GM08714 (cell line): ENCODE data around the gene ADAR.

ENCODE experiments used
- H3K4me3 ChIP-seq: fragments of 200-500 bp; sonication (Bioruptor generic); 2 replicates; pipeline ENCODE4 v1.5.1; 2014; ENCODE audit warnings: mild to moderate bottlenecking, low read length, inconsistent platforms
- ZNF274 ChIP-seq: IDR thresholded peaks from 2 replicates; pipeline ENCODE4 v1.6.1; 2012; ENCODE audit warnings: mild to moderate bottlenecking, low read depth, low read length

Gene ADAR

DNA sequence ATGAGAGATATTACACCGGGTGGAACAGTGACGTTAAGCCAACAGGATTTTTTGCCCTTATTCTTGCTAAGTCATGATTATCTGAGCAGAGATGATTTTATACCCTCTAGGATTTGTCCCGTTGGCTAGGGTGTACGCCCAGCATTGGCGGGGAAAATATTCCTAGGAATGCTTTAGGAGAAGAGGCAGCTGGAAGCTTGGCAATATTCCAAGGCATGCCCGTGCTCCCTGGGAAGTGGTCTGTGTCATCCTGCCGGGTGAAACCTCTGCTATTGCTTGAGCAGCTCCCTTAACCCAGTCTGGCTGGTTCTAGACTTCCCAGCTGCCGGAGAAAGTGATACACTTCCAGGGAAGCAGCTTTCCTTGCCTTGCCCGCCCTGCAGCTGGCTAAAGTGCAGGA is 24.2 kb downstream of the ADAR start:
- TF ChIP-seq ZNF274: no peak
- no peak overlapping the region for H3K4me3 ChIP-seq

GRCh38 chr1:154582885-154583284 is 25.1 kb downstream of the ADAR start:
- H3K4me3 ChIP-seq: no peak overlapping the region
- TF ChIP-seq ZNF274: no peak

DNA sequence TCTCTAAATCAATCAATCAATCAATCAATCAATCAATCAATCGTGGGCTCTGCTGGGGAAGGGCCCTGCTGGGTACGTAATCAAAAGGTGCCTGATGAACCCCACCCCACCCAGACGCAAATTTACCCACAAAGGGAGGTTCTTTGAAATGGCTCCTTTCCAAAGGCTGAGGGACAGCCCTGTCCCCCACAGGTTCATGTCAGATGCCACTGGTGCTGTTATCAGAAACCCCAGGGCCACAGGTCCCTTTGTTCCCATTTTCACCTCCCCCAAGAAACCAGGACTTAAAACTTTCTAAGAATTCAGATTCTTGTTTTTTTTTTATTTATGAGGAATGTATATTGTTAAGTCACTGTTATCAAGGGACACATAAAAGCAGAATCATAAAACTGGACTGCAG is 26.2 kb downstream of the ADAR start:
- no peak overlapping the region for H3K4me3 ChIP-seq
- no peak for TF ChIP-seq ZNF274

DNA sequence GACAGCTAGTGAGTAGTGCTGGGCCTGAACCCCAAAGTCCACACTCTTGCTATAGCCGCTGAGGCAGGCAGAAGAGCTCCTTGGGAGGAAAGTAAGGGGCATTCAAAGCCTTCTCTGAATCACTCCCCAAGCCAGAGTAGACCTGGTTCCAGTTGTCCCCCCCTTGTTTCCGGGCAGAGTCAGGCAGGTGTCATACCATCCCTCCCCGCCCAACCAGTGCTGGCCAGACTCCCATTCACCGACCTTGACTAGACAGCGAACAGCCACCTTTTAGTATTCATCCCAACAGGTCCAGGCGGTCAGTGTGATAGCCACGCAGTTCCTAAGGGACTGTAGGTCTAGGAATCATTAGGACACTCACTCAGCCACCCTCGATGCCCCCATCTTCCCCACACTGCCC is 28.6 kb downstream of the ADAR start:
- no peak overlapping the region for H3K4me3 ChIP-seq
- no peak for TF ChIP-seq ZNF274

GRCh38 chr1:154578058-154578418 is 29.9 kb downstream of the ADAR start:
- H3K4me3 ChIP-seq: no peak overlapping the region
- TF ChIP-seq ZNF274: no peak

DNA sequence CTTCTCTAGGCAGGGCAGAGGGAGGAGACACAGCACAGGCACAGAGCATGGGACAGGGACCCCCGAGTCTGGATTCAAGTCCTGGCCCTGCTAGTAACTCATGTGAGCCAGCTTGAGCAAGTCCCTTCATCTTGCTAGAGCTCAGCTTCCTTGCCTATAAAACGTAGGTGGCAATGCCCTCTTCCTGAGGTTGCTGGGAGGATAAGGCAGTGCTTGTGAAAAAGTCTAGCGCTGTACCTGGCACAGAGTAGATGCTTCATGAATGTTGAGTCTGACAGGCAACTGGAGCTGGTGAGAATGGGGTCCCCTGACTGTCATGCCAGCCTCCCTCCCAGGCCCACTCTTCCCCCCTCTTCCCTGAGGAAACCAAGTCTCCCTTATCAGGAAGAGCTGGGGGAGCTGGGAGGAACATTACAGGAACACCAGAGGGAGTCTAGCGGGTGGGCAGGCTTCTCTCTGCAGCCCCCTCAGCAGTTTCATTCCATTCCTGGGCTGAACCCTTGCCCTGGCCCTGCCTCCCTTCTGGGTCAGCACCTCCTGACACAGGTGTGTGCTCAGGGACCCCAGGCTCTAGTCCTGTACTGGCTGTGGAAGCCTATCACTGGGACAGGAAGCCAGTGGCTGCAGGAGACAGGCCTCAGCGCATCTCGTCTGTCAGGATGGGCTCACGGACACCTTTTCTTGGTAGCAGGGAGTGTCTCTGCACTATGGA is 30.5 kb downstream of the ADAR start:
- TF ChIP-seq ZNF274: no peak
- H3K4me3 ChIP-seq: no peak overlapping the region

DNA sequence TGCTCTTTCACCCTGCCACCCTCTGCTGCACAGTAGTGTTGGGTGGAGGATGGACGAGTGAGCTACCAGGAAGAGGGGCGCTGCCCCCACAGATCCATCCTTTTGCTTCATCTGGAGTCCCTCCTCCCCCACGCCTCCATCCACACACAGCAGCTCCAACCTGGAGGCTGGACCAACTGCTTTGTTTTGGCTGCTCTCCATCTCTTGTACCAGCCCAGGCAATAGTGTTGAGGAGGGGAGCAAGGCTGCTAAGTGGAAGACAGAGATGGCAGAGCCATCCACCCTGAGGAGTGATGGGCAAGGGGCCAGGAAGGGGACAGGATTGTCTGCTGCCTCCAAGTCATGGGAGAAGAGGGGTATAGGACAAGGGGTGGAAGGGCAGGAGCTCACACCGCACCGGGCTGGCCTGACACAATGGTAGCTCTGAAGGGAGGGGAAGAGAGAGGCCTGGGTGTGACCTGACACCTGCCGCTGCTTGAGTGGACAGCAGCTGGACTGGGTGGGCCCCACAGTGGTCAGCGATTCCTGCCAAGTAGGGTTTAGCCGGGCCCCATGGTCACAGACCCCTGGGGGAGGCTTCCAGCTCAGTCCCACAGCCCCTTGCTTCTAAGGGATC is 31.9 kb downstream of the ADAR start:
- no peak overlapping the region for H3K4me3 ChIP-seq
- no peak for TF ChIP-seq ZNF274

DNA sequence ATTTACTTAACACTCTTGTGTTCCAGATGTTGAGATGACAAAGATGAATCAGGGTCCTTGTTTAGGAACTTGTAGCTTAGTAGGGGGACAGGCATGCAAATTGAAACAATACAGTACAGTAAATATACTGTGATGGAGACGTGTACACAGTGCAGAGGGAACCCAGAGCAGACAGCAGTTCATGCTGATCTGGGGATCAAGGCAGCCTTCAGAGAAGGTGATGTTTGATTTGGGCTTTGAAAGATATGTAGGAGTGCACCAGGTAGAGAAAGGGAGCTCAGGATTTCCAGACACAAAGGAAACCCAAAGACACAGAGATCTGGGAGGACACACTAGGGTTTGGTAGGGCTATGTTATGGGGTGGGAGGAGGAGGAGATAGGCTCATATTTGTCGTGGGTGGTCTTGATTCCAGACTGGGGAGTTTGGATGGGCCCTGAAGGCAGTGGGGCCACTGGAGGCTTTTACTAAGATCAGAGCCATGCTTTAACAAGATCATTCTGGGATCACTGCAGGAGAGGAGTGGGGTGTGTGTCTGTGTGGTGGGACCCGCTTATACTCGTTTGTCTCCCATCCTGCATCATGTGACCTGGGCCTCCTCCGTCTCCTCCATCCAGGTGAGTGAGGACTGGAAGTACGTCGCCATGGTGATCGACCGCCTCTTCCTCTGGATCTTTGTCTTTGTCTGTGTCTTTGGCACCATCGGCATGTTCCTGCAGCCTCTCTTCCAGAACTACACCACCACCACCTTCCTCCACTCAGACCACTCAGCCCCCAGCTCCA is 32.6 kb downstream of the ADAR start:
- TF ChIP-seq ZNF274: no peak
- no peak overlapping the region for H3K4me3 ChIP-seq

GRCh38 chr1:154574716-154575115 is 33.3 kb downstream of the ADAR start:
- H3K4me3 ChIP-seq: no peak overlapping the region
- TF ChIP-seq ZNF274: no peak

DNA sequence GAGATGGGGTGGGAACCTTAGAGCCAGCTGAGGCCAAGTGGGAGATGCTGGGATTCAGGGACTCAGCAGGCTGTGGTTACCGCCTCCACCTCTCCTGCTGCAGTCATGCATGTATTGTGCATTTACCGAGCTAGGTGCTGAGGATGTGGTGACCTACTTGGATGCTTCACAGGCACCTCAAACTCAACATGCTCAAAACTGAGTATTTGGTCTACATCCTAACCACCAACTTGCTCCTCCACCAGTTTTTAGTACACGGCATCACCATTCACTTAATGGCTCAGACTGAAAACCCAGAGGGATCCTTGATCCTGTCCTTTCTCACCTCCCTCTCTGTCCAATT is 34.8 kb downstream of the ADAR start:
- no peak overlapping the region for H3K4me3 ChIP-seq
- no peak for TF ChIP-seq ZNF274

DNA sequence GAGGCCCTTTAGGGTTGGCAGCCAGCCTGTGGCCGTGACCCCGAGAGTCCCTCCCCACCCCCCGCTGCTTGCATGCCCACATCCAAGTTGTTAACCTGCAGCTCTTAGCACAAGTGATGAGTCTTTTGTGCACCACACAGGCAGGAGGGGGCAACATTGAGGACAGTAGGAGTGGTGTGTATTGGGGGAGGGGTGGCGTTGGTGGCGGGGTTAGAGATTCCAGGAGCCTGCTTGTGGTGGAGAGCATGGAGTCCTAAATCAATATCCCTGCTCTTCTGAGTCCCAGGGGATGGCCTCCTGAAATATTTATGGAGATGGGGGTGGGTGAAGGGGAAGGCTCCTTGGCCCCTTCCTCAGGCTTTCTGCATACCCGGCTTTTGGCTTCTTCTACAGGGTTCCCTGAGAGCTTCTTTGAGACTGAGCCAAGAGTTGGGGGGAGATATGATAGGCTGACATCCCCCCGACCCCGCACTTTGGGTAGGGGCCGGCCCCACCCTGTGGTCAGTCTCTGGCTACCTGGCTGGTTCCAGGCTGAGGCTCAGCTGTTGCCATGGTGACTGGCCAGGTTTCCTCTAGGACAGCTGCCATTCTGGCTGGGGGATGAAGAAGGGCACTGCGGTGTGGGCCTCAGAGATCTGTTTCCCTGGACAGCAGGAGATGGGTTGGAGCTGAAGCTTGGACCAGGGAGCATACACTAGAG is 35.4 kb downstream of the ADAR start:
- H3K4me3 ChIP-seq: no peak overlapping the region
- TF ChIP-seq ZNF274: no peak

DNA sequence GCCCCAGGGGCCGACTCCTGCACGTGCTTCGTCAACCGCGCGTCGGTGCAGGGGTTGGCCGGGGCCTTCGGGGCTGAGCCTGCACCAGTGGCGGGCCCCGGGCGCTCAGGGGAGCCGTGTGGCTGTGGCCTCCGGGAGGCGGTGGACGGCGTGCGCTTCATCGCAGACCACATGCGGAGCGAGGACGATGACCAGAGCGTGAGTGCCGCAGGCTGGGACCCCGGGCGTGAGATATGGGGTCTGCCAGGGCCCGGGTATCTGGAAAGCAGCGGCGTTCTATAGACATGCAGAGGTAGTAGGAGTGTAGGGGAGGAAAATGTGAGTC is 36.1 kb downstream of the ADAR start:
- TF ChIP-seq ZNF274: no peak
- no peak overlapping the region for H3K4me3 ChIP-seq

GRCh38 chr1:154571244-154571963 is 36.6 kb downstream of the ADAR start:
- no peak for TF ChIP-seq ZNF274
- no peak overlapping the region for H3K4me3 ChIP-seq

- no peak for TF ChIP-seq ZNF274
- H3K4me3 ChIP-seq: no peak overlapping the region
Observed at GRCh38 chr1:154568157-154568815, 39.7 kb downstream of the ADAR start.
